ENCODE results near the gene PIP5K1A.
"Not testable (repeated sequence)": the region's sequence is repeated elsewhere in the genome, so short reads cannot be mapped to it uniquely, and the experiment has no call there.

PIP5K1A gene

DNA sequence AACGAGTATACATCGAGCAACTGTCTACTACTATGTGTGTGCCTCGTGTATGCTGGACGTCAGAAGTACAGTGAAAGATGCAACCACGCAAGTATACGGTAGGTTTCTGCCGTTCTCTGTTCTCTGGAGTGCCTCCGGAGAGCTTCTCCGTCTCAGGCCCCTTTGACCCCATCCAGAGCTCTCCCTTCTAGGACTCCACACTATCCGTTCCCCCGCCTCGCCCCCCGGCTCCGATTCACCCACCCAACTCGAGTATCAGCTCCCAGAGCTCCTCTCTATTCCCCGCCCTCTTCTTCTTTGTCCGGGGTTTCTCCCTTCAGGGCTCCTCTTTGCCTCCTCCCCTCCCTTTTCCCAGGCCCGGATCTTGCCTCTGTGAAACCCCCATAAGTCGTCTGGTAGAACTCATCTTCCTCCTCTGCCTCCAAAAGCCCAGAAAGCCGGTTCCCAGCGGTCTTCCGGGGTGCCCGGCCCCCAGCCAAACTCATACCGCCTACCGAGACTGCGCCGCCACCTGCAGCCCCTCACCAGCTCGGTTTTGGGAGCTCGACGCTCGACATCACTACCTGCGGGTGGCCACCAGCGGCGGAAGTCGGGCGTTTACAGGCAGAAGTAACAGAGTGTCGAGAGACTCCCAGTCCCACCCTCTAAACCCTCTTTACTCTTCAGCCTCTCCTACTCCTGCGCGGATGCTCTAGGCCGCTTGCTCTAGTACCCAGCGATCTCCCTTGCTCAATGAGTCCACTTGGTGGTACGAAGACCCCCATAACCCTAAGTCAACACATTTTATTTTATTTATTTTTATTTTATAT lies 8.5 kb upstream of the PIP5K1A start, which contains the start of gene VPS72:
Gene VPS72 (minus strand): TSS at position 561 of the 809 bp plus-strand sequence. CDS start 76 bp downstream, at position 485.
- no peak for DNase-seq (ENCODE audit: low read depth, low spot score)
- POLR2A ChIA-PET, result interaction anchor here (0.6 to 1.6 kb wide), 10 partner anchors 10 to 137 kb away, joined by 3 to 7 read pairs (median 4); partner anchors contain the start of genes PI4KB, PSMD4 and ZNF687
- peak within 1 kb of the TSS; percentile 67 for H3K4me3 ChIP-seq (ENCODE audit: low read depth, low read length)
- CTCF ChIA-PET, result interaction anchor here (0.7 to 4.4 kb wide), 7 partner anchors 9 to 151 kb away, joined by 3 to 24 read pairs (median 4); partner anchors contain the start of gene TMOD4
- no peak for TF ChIP-seq CTCF (IDR thresholded peaks at IDR 0.05; ENCODE audit: insufficient read depth, low read length, missing control alignments)

GRCh38 chr1:151192047-151192446 lies 6.3 kb upstream of the PIP5K1A start:
- ChIA-PET POLR2A (no interaction called here), CTCF (interaction anchor here (0.9 to 1.6 kb wide), 2 partner anchors 148 to 270 kb away, joined by 3 to 5 read pairs; no protein-coding TSS in a partner anchor)
- no peak for DNase-seq (ENCODE audit: low read depth, low spot score)
- H3K4me3 ChIP-seq (ENCODE audit: low read depth, low read length), result no peak overlapping the region
- TF ChIP-seq CTCF (IDR thresholded peaks at IDR 0.05; ENCODE audit: insufficient read depth, low read length, missing control alignments), result no peak

DNA sequence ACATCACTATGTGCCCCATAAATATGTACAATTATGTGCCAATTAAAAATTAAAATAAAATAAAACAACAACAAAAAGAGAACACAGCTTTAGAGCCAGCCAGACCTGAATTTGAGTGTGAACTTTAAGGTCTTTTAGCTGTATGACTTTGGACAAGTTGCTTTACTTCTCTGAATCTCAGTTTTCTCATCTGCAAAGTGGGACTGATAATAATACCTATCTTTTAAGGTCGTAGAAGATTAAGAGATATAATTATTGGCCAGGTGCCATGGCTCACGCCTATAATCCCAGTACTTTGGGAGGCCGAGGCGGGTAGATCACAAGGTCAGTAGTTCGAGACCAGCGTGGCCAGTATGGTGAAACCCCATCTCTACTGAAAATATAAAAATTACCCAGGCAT lies 5.0 kb upstream of the PIP5K1A start:
- CTCF ChIA-PET, result interaction anchor here (0.9 to 1.6 kb wide), 2 partner anchors 147 to 271 kb away, joined by 3 to 5 read pairs; no protein-coding TSS in a partner anchor

DNA sequence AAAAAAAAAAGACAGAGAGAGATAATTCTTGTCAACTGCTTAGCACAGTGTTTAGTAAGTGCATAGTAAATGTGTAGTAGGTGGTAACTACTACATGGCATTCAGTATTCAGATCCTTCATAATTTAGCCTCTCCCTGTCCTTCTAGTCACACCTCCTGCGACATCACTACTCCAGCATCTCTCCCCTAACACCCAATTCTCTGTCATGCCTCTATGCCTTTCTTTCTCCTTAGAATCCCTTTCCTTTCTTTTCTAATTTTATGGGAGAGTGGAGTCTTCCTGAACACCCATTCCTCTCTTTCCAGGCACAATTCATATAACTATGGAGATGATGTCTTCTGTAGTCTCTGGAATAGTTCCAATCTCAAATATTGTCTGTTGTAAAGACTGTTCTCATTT lies 4.5 kb upstream of the PIP5K1A start:
- ChIA-PET CTCF (interaction anchor here (4.0 to 4.3 kb wide), 2 partner anchors 58 to 147 kb away, joined by 27 to 45 read pairs; no protein-coding TSS in a partner anchor), POLR2A (no interaction called here)
- TF ChIP-seq CTCF (IDR thresholded peaks at IDR 0.05; ENCODE audit: insufficient read depth, low read length, missing control alignments), result no peak
- H3K4me3 ChIP-seq (ENCODE audit: low read depth, low read length), result no peak overlapping the region
- DNase-seq (ENCODE audit: low read depth, low spot score), result no peak

More for the DNA sequence above, 5.0 kb upstream of the PIP5K1A start:
- H3K4me3 ChIP-seq (ENCODE audit: low read depth, low read length), result no peak overlapping the region
- POLR2A ChIA-PET, result no interaction called here
- DNase-seq (ENCODE audit: low read depth, low spot score), result no peak
- no peak for TF ChIP-seq CTCF (IDR thresholded peaks at IDR 0.05; ENCODE audit: insufficient read depth, low read length, missing control alignments)

GRCh38 chr1:151194894-151195594 lies 3.3 kb upstream of the PIP5K1A start:
- CTCF ChIA-PET, result interaction anchor here (0.7 to 4.3 kb wide), 13 partner anchors 19 to 145 kb away, joined by 3 to 45 read pairs (median 5); partner anchors contain the start of genes TMOD4 and ZNF687
- POLR2A ChIA-PET; DNase-seq (ENCODE audit: low read depth, low spot score); H3K4me3 ChIP-seq (ENCODE audit: low read depth, low read length): not testable (repeated sequence)

- H3K4me3 ChIP-seq (ENCODE audit: low read depth, low read length), result peak overlapping the region; percentile 23; the same call in 1 of the 2 replicates
- POLR2A ChIA-PET, result no interaction called here
- no peak for DNase-seq (ENCODE audit: low read depth, low spot score)
These were observed 2.0 kb upstream of the PIP5K1A start for GRCh38 chr1:151196292-151196800.

More at GRCh38 chr1:151196292-151196800, 2.0 kb upstream of the PIP5K1A start:
- CTCF ChIA-PET, result interaction anchor here (0.6 to 4.3 kb wide), 12 partner anchors 20 to 144 kb away, joined by 3 to 45 read pairs (median 4); partner anchors contain the start of genes TMOD4 and ZNF687
- TF ChIP-seq CTCF (IDR thresholded peaks at IDR 0.05; ENCODE audit: insufficient read depth, low read length, missing control alignments), result peak; percentile 44

All from AG04449 (cell line).